ENCODE measurements around the gene SND1.
A peak's percentile ranks its signal among the peaks of the same experiment; 100 is the strongest.
"Not testable (repeated sequence)": the region's sequence is repeated elsewhere in the genome, so short reads cannot be mapped to it uniquely, and the experiment has no call there.

The SND1 gene

DNA sequence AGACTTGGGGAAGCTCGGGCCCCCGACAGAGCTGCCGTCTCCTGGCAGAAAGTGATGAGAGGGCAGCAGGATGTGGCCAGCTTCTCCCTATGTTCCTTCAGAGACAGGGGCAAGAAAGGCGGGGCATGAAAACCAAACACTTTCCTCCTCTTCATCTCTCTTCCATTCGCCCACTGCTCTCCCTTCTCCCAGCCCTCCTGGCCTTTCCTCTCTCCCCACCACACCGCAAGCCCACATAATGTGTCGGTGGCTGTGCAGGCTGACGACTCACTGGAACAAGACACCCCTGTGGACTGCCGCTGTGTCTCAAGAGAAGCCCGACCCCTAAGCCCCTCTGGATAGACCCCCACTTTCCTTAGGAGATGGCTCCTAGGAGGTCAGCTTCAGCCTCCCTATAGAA is 438.5 kb downstream of the SND1 start:
- no peak for DNase-seq

DNA sequence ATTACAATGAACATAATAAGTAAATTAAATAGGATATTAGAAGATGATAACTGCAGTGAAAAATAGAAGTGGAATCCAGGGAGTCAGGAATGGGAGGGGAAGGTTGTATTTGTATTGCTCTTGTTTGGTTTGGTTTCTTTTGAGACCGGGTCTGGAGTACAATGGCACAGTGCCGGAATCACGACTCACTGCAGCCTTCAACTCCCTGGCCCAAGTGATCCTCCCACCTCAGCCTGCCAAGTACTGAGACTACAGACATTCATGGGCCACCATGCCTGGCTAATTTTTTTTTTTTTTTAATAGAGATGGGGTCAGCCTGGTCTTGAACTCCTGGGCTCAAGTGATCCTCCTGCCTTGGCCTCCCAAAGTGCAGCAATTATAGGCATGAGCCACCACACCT is 439.1 kb downstream of the SND1 start:
- DNase-seq = no peak

DNA sequence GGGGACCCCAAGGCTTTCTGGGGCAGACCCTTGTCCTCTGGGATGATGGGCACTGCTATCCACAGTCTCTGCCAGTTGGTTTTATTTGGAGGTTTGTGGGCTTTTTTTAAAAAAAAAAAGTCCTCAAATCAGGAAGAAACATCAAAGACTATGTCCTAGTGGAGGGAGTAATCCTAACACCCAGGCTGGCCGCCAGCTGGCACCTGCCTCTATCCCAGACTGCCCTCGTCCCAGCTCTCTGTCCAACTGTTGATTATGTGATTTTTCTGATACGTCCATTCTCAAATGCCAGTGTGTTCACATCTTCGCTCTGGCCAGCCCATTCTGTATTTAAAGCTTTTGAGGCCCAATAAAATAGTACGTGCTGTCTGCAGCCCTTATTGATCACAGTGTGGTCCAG is 440.2 kb downstream of the SND1 start:
- DNase-seq = no peak

DNA sequence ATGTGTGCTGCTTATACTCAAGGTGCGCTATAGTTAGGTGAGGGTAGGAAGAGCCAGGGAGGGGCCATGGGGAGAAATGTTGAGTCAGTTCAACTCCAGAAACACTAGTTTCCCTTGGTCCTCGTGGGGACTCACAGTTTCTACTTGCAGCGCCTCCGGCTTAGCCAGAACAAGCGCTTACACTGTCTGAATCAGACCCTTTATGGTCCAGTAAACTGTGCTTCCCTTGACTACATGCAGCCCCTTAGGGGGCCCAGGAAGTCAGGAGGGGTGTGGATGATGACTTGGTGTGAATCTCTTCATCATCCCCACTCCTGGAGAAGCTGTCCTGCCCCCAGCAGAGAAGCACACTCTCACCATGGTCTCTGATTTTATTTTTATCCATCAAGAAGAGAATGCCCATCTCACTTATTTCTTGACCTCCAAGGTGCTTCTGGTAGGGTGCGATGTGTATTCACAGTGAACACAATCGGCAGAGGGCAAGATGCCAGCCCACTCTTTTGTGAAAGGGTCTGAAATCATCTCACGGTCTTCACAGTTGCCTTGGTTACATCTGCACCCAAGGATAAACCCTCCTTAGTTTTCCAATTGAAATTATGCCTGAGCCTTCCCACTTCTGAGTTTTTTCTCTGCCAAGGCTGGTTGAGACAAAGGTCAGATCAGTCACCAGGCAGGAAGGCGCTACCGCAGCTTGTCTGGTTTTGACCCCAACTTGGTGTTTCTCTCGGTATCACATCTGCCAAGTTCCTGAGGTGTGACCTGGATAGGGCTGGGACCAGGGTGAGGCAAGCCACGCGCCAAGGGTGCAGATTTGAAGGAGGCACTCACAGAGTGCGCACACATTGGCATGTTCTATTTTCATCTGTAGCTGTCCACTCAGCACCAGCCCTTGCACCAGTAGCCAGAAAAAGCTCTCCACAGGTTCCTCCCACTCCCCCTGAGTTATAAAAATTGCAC is 441.9 kb downstream of the SND1 start:
- no peak for DNase-seq

DNA sequence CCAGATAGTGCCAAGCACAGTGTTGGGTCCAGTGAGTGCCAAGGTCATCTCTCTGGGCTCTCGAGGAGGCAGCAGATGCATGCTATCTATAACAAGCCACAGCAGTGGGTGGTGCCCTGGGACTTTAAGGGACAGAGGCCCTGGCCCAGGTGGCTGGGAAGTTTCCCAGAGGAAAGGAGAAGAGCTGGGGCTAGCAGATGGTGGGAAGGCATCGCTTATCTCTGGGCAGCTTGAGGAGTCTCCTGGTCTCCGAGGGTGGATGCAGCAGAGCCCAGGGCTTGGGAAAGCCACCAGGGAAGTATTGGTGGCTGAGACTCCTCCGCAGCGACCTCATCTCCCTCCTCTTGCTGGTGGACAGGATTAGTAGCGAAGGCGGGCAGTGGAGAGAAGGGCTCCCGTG is 442.7 kb downstream of the SND1 start:
- DNase-seq = no peak

DNA sequence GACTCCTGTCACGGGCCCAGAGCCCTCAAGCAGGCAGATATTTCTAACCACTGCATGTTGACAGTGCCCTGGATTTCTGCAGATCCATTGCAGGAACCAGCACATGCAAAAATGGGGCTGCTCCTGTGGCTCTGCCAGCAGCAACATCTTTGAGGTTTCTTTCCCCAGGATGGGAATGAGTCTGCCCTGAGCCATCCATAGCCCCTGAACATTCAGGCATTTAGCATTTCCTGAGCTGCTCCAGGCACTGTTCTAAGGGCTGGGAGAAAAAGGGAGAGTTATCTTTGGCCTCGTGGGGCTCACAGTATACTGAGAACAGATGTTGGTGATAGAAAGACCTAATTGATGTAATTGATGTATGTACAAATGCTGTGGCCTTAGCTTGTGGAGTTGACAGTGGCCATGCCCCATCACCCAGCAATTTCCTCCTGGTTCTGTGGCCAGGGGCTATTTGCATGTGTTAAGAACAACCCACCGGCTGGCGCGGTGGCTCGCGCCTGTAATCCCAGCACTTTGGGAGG is 445.3 kb downstream of the SND1 start:
- DNase-seq = no peak

DNA sequence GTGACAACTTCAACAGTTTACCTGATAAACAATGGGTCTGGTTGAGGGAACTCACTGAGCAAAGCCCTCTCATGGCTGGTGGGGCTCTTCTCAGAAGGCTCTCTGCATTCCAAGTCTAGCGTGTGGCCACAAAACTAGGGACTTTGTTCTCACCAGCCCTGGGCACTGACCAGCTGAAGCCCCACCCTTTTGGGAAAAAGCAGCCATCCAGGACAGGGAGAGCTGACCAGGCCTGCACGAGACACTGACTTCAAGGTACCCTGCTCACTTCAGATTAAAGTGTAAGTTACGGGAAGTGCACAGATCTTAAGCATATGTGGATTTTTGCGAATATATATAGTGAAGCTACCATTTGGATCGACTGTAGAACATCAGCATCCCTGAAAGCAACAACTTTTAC is 446.6 kb downstream of the SND1 start:
- no peak for DNase-seq

DNA sequence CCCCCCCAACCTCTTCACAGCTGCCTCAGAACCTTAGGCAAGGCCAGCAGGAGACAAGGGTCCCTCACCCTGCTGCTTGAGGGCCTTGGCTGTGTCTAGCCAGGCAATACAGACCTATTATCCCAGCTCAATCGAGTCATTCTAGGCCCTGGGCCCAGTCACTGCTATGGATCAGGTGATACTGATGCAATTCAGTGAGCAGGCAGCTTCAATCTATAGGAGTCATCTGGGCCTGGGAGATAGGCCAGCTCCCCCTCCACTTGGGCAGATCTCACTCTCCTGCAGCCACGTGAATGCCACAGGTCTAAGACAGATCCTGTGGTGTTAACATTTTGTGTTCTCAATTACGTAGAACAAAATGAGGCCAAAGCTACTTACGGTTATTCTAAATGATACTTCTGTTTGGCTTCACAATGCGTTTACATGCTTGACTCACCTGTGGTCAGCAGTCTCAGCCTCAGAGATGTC is 447.2 kb downstream of the SND1 start:
- no peak for DNase-seq

DNA sequence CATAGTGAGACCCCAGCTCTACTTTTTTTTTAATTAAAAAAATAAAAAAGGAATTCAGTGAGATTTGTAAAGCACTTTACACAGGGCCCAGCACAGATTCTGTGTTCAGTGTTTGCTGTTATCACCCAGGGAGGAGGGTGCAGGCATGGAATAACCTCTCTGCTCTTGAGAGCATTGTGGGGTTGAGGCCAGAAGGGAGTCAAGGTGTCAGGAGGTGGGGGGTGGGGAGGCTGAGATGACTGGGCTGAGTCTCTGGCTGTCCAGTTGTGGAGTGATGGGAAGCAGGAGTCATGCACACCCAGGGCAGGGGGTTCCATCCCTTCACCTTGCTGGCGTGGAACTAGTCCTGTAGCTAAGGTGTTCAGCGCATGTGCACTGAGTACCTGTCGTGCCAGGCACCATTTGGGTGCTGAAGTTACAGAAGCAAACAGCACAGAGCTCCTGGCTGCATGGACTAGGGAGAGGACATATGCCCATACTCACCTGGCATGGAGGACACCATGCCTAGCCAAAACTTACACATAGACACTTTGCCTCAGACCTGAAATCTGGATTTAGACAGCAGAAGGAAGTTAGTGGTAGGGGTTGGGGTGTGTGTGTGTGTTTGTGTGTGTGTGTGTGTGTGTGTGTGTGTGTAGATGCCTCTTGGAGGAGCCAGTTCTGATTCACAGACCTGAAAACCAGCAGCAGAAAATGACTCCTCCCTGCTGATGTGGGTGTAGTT is 448.4 kb downstream of the SND1 start:
- no peak for DNase-seq

DNA sequence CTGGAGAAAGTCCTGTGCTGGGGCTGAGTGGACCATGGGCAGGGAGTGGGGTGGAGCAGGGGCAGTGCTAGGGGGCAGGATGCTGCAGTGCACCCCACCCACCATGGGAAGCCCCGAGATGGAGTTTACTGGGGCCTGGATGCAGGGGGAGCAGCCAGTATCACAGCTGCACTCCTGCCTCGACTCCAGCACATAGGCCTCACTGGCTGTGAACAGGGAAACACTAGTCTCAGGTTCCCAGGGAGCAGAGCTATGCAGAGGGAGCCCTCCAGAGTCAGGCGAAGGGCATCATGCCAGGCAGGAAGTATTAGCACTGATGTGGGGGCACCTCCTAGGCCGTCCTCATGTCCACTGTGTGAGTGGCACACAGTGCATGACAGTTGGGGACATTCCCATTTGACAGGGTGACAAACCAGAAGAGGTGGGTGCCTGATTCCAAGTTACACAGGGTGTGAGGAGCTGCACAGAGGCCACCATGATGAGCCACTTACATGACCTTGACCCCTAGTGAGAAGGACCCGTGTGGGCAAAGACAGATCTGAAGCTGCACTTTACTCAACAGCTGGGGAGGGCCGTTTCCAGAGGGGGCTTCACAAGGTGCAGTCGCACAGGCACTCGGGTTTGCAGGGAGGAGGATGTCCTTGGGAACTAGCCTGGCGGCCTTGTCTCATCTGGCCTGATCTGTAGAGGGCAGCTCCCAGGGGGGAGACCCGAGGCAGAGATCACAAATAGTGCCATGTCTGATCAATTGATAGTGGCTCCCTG is 449.1 kb downstream of the SND1 start:
- DNase-seq = no peak

DNA sequence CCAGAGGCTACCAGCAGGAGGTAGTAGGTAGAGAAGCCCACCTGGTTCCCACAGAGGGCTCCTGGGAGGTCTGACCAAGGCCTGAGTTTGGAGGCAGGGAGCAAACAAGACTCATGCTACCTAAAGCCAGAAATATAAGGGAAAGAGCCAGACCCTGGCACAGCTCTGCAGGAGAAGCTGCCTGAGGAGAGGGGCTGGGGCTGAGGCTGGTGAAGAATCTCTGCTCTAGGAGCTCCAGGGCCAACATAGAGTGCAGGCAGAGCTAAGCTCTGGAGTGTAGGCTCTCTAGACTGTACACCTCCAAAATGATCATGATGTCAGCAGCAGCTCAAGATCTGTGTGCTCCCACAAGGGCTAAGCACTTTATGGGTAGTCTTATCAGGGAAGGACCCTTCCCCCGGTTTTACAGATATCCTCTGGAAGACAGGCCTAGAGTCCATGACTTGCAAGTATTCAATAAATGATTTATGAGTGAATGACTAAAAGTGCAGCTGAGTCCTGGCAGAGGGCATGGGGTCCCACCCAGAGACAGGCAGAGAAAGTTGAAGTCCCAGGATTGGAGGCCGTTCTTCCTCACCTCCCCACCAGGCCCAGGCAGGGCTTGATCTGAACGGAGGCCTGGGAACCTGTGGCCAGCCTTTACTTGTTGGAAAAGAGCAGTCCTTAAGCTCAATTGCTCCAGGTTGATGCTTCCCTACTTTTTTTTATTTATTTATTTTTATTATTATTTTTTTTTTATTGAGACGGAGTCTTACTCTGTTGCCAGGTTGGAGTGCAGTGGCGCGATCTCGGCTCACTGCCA is 450.7 kb downstream of the SND1 start:
- no peak for DNase-seq

DNA sequence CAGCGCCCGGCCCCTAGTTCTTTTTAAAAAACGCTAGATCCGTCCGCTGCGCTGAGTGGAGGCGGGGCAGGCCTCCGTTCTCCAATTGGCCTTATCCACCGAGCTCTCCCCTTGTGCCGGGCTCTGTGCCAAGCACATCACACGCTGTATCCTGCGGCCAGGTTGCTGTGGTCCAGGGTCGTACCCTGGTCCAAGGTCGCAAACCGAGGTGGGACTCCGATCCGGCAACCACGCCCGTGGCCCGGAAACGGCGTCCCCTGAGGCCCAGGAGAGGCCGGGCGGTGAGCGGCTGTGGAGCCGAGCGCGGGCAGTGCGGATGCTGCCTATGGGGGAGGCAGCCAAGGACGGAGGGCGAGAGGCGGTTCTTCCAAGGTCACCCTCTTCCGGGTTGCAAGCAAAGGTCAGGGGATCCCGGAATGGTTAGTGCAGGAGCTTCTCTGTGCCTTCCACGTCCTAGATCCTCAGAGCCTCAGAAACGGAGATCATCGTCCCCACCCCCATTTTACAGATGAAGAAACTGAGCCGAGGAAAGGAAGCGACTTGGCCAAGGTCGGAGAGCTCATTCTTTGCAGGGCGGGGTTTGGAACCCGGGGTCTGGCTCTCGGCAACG is 451.6 kb downstream of the SND1 start:
- DNase-seq = no peak

DNA sequence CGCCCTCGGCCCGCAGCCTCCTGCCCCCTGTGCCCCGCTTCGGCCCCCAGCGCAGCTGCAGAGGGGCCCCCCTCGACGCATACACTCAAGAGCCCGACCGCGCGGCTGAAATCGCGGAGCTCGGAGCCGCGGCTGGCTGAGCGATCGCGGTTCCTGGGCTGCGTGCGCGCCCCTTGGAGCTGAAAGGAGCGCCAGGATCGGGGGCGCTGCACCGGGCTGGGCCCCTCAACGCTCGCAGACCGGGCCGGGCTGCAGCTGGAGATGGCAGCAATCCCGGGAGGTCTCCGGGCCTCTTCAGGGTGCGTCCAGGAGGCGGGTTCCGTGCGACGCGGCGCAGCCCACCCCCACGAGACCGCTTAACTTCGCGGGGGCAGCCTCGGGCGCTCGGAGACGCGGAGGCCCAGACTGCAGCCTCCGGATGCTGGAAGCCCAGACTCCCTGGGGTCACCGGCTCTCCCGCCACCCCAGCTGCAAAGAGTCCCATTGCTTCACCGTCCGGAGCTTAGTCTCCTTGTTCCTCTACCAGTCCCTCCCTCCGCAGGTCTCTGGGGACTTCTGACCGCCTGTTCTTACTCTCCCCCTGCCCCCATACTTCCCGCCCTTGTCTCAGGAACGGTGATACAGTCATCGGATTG is 452.2 kb downstream of the SND1 start:
- DNase-seq = no peak

DNA sequence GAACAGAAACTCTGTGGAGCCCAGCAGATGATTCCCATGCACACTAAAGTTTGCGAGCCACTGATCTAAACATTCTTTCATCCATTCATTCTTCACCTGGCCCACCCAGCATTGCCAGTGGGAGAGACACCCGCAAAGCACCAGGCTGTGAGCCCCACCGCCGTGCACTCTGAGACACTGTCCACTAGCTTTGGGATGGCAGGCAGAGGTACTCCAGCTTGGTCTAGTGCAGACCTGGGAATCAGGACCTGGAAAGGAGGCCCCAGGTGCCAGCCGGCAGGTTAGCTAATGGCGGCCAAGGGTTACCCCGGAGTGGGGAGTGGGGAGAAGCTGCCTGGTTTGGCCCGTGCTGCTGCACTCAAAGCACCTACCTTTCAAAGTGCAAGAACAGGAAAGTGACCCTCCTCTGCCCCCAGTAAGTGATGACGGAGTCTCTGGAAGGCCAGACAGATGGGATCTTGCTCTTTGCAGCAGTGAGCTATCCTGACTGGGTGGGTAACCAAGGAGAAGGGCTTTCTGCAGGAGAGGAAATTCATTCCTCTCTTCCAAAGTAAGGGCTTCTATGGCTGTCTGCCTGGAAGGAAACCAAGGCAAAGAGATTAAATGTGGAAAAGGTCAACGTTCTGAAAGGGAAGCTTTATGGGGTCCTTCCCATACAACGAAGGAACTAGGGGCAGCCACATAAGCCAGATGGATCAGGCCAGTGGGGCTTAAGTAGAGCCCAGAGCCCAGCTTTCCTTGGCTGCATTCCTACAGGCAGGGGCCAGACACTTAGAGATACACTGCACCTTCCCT is 453.4 kb downstream of the SND1 start:
- DNase-seq = no peak

DNA sequence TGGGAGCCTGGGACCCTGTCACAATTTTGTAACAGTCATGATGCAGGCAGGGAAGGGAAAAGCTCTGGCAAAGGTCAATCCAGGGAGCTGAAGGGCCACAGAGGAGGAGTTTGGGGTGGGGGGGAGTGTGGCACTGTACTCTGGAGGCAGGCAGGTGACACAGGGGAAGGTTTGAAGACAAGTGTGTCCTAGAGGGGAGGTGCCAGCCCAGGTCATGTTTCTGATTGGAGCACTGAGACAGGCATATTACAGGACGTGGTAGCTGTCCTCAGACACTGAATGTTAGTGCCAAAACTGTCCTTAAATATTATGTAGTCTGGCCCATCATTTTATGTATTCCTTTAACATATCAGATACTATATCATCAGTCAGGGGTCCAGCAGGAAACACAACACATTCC is 454.8 kb downstream of the SND1 start:
- DNase-seq = no peak

DNA sequence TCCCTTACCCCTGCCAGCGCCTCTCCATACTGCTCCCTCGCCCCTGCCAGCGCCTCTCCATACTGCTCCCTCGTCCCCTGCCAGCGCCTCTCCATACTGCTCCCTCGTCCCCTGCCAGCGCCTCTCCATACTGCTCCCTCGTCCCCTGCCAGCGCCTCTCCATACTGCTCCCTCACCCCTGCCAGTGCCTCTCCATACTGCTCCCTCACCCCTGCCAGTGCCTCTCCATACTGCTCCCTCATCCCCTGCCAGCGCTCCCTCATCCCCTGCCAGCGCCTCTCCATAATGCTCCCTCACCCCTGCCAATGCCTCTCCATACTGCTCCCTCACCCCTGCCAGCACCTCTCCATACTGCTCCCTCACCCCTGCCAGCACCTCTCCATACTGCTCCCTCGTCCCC is 455.5 kb downstream of the SND1 start:
- not testable (repeated sequence) for DNase-seq

DNA sequence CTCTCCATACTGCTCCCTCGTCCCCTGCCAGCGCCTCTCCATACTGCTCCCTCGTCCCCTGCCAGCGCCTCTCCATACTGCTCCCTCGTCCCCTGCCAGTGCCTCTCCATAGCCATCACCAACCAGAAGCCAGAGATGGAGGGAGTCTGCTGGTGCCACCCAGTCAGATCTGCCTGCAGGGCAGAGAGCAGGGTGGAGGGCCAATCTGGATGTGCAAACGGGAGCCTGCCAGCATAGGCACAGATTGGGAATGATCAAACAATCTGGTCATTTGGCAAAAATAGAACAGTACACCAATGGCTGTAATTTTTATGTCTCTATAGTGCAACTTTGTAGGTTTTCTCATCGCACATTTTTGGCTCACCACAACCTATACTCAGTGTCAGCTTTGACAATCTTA is 456.1 kb downstream of the SND1 start:
- peak; percentile 63 for DNase-seq

DNA sequence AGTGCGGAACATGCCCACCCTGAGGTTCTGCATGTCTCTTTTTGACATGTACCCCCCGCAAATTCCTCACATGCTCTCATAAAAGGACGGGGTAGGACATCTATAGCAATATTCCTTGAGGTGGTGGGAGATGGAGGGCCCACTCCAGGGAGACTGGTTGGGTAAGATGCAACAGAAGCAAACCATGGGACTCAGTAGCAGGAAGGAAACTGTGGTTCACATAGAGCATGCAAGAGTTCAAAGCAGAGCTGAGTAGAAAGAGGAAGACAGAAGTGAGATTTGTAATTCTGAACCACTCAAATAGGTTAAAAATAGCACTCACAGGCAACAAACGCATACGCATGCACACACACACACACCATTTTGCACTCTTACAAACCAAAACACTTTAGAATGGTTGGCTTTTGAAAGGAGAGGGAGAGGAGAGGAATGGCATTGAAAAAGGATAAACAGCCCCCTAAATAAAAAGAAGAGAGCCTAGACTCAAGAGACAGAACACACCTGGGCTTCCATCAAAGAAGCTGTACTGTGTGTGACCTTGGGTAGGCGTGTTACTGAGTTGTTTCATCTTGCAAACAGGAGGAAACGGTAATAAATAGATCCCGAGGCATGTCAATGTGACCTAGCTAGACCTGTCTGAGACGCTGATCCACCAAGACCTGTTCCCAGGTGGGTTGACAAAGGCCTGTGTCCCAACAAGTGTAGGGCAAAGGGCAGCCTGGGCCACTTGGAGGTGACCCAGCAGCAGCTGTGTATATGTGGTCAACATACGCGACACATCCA is 456.8 kb downstream of the SND1 start:
- DNase-seq = no peak

DNA sequence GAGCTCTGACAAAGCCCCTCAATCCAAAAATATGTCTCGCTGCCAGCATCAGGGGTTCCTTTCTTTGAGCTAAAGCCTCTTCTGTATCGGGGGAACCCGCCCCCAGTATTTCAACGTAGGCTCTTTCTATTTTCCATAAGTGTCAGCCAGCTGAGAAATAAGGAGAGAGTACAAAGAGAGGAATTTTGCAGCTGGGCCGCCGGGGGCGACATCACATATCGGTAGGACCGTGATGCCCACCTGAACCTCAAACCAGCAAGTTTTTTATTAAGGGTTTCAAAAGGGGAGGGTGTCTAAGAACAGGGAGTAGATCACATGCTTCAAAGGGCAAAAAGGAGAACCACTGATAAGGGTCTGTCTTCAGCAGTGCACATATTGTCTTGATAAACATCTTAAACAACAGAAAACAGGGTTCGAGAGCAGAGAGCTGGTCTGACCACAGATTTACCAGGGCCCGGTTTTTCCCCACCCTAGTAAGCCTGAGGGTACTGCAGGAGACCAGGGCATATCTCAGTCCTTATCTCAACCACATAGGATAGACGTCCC is 457.5 kb downstream of the SND1 start:
- not testable (repeated sequence) for DNase-seq

Measured in NCI-H446 treated with DMSO at 0.1 percent for 48 hours (cell line).